Fibroblast of skin of back (primary cell): ENCODE measurements around the gene SCO2.

ENCODE experiments used
- DNase-seq: peaks from one replicate; pipeline ENCODE4 v3.0.0-alpha.2; 2013

Gene SCO2

GRCh38 chr22:50474710-50475651, 50.4 kb downstream of the SCO2 start, which contains the start of gene SBF1:
SBF1 (minus strand) TSS chr22:50475035; CDS start chr22:50474840, 195 bp downstream.
- DNase-seq, result peak; percentile 86

GRCh38 chr22:50473855-50474671, 51.3 kb downstream of the SCO2 start:
- peak; percentile 43 for DNase-seq
